Measurements from ENCODE around the gene PCF11.
A peak's percentile ranks its signal among the peaks of the same experiment; 100 is the strongest.

The PCF11 gene

GRCh38 chr11:83120327-83120726 is 36.6 kb upstream of the PCF11 start:
- Histone ChIP-seq H3K4ac (ENCODE audit: low read depth in 1 of 2, low read length in 2 of 2) (no peak overlapping the region), H4K91ac (ENCODE audit: low read length) (no peak overlapping the region), H2BK5ac (ENCODE audit: low read depth, low read length, poor library complexity, severe bottlenecking) (no peak overlapping the region), H3K23ac (ENCODE audit: low read length in 2 of 2) (no peak overlapping the region), H3K18ac (ENCODE audit: low read depth in 1 of 2, low read length in 2 of 2) (no peak overlapping the region), H3K9me3 (ENCODE audit: control insufficient read depth, low read length) (no peaks in the 10 kb centered on the region), H2AFZ (ENCODE audit: low read depth, low read length) (no peak overlapping the region), H3K27ac (ENCODE audit: low read length, poor library complexity, severe bottlenecking) (no peak overlapping the region), H2BK120ac (ENCODE audit: low read depth, low read length) (no peak overlapping the region), H2BK12ac (ENCODE audit: low read length in 2 of 2) (no peak overlapping the region), H3K27me3 (ENCODE audit: control insufficient read depth in 1 of 2, insufficient read depth in 1 of 2, low read length in 2 of 2) (no peaks in the 10 kb centered on the region), H3K4me2 (ENCODE audit: low read length, poor library complexity, severe bottlenecking) (no peak overlapping the region), H3K4me1 (ENCODE audit: control insufficient read depth, insufficient read depth, low read depth, low read length) (no peaks in the 10 kb centered on the region), H4K8ac (ENCODE audit: low read length) (no peak overlapping the region), H3K79me1 (replicated peaks; ENCODE audit: low read length, poor library complexity, severe bottlenecking) (no peaks in the 10 kb centered on the region), H3K14ac (ENCODE audit: low read length in 2 of 2) (no peak overlapping the region), H2BK15ac (ENCODE audit: low read depth, poor library complexity, severe bottlenecking) (no peak overlapping the region), H3K9ac (ENCODE audit: low read length) (no peak overlapping the region), H2AK5ac (ENCODE audit: low read length, severe bottlenecking) (no peak overlapping the region), H3K4me3 (ENCODE audit: insufficient read depth in 1 of 2, low read depth in 1 of 2, low read length in 2 of 2) (no peak overlapping the region), H3K36me3 (ENCODE audit: control insufficient read depth in 1 of 2, insufficient read depth in 2 of 2, low read depth in 1 of 2, low read length in 2 of 2) (no peaks in the 10 kb centered on the region)
- peak; percentile 13 for DNase-seq

- DNase-seq, result no peak
- Histone ChIP-seq H3K23ac (ENCODE audit: low read length in 2 of 2) (no peak overlapping the region), H2BK15ac (ENCODE audit: low read depth, poor library complexity, severe bottlenecking) (no peak overlapping the region), H3K4me1 (ENCODE audit: control insufficient read depth, insufficient read depth, low read depth, low read length) (no peaks in the 10 kb centered on the region), H3K4ac (ENCODE audit: low read depth in 1 of 2, low read length in 2 of 2) (no peak overlapping the region), H2AK5ac (ENCODE audit: low read length, severe bottlenecking) (no peak overlapping the region), H3K18ac (ENCODE audit: low read depth in 1 of 2, low read length in 2 of 2) (no peak overlapping the region), H3K79me1 (replicated peaks; ENCODE audit: low read length, poor library complexity, severe bottlenecking) (no peaks in the 10 kb centered on the region), H3K4me2 (ENCODE audit: low read length, poor library complexity, severe bottlenecking) (no peak overlapping the region), H2AFZ (ENCODE audit: low read depth, low read length) (no peak overlapping the region), H3K9ac (ENCODE audit: low read length) (no peak overlapping the region), H2BK12ac (ENCODE audit: low read length in 2 of 2) (no peak overlapping the region), H3K9me3 (ENCODE audit: control insufficient read depth, low read length) (no peaks in the 10 kb centered on the region), H3K27ac (ENCODE audit: low read length, poor library complexity, severe bottlenecking) (no peak overlapping the region), H3K14ac (ENCODE audit: low read length in 2 of 2) (no peak overlapping the region), H4K8ac (ENCODE audit: low read length) (no peak overlapping the region), H2BK5ac (ENCODE audit: low read depth, low read length, poor library complexity, severe bottlenecking) (no peak overlapping the region), H3K36me3 (ENCODE audit: control insufficient read depth in 1 of 2, insufficient read depth in 2 of 2, low read depth in 1 of 2, low read length in 2 of 2) (no peaks in the 10 kb centered on the region), H4K91ac (ENCODE audit: low read length) (no peak overlapping the region), H3K4me3 (ENCODE audit: insufficient read depth in 1 of 2, low read depth in 1 of 2, low read length in 2 of 2) (no peak overlapping the region), H3K27me3 (ENCODE audit: control insufficient read depth in 1 of 2, insufficient read depth in 1 of 2, low read length in 2 of 2) (no peaks in the 10 kb centered on the region), H2BK120ac (ENCODE audit: low read depth, low read length) (no peak overlapping the region)
These were observed 34.9 kb upstream of the PCF11 start for GRCh38 chr11:83122050-83122449.

GRCh38 chr11:83122766-83123165 is 34.2 kb upstream of the PCF11 start:
- no peak overlapping the region for H2AFZ ChIP-seq (ENCODE audit: low read depth, low read length)
- no peak overlapping the region for H3K9ac ChIP-seq (ENCODE audit: low read length)
- H2BK5ac ChIP-seq (ENCODE audit: low read depth, low read length, poor library complexity, severe bottlenecking), result no peak overlapping the region
- H3K27ac ChIP-seq (ENCODE audit: low read length, poor library complexity, severe bottlenecking), result no peak overlapping the region
- WGBS, result no CpG with 5 or more reads among the region's 2 CpGs
- no peaks in the 10 kb centered on the region for H3K4me1 ChIP-seq (ENCODE audit: control insufficient read depth, insufficient read depth, low read depth, low read length)
- no peak overlapping the region for H2BK120ac ChIP-seq (ENCODE audit: low read depth, low read length)
- H3K4ac ChIP-seq (ENCODE audit: low read depth in 1 of 2, low read length in 2 of 2), result no peak overlapping the region
- no peak overlapping the region for H4K91ac ChIP-seq (ENCODE audit: low read length)
- no peaks in the 10 kb centered on the region for H3K9me3 ChIP-seq (ENCODE audit: control insufficient read depth, low read length)
- no peak overlapping the region for H4K8ac ChIP-seq (ENCODE audit: low read length)
- H2AK5ac ChIP-seq (ENCODE audit: low read length, severe bottlenecking), result no peak overlapping the region
- H3K4me3 ChIP-seq (ENCODE audit: insufficient read depth in 1 of 2, low read depth in 1 of 2, low read length in 2 of 2), result no peak overlapping the region
- no peaks in the 10 kb centered on the region for H3K27me3 ChIP-seq (ENCODE audit: control insufficient read depth in 1 of 2, insufficient read depth in 1 of 2, low read length in 2 of 2)
- no peak for DNase-seq
- no peak overlapping the region for H3K23ac ChIP-seq (ENCODE audit: low read length in 2 of 2)
- H3K36me3 ChIP-seq (ENCODE audit: control insufficient read depth in 1 of 2, insufficient read depth in 2 of 2, low read depth in 1 of 2, low read length in 2 of 2), result no peaks in the 10 kb centered on the region
- H3K4me2 ChIP-seq (ENCODE audit: low read length, poor library complexity, severe bottlenecking), result no peak overlapping the region
- no peak overlapping the region for H3K18ac ChIP-seq (ENCODE audit: low read depth in 1 of 2, low read length in 2 of 2)
- H3K14ac ChIP-seq (ENCODE audit: low read length in 2 of 2), result no peak overlapping the region
- H3K79me1 ChIP-seq (replicated peaks; ENCODE audit: low read length, poor library complexity, severe bottlenecking), result no peaks in the 10 kb centered on the region
- H2BK15ac ChIP-seq (ENCODE audit: low read depth, poor library complexity, severe bottlenecking), result no peak overlapping the region
- no peak overlapping the region for H2BK12ac ChIP-seq (ENCODE audit: low read length in 2 of 2)

- Histone ChIP-seq H3K23ac (ENCODE audit: low read length in 2 of 2) (no peak overlapping the region), H3K4me2 (ENCODE audit: low read length, poor library complexity, severe bottlenecking) (no peak overlapping the region), H2BK5ac (ENCODE audit: low read depth, low read length, poor library complexity, severe bottlenecking) (no peak overlapping the region), H4K91ac (ENCODE audit: low read length) (no peak overlapping the region), H2BK120ac (ENCODE audit: low read depth, low read length) (no peak overlapping the region), H3K27me3 (ENCODE audit: control insufficient read depth in 1 of 2, insufficient read depth in 1 of 2, low read length in 2 of 2) (no peaks in the 10 kb centered on the region), H3K9me3 (ENCODE audit: control insufficient read depth, low read length) (no peaks in the 10 kb centered on the region), H3K27ac (ENCODE audit: low read length, poor library complexity, severe bottlenecking) (no peak overlapping the region), H3K4me3 (ENCODE audit: insufficient read depth in 1 of 2, low read depth in 1 of 2, low read length in 2 of 2) (no peak overlapping the region), H3K36me3 (ENCODE audit: control insufficient read depth in 1 of 2, insufficient read depth in 2 of 2, low read depth in 1 of 2, low read length in 2 of 2) (peaks cover 0 to 3% of the 10 kb centered on the region in 2 experiments), H3K18ac (ENCODE audit: low read depth in 1 of 2, low read length in 2 of 2) (no peak overlapping the region), H3K4me1 (ENCODE audit: control insufficient read depth, insufficient read depth, low read depth, low read length) (no peaks in the 10 kb centered on the region), H4K8ac (ENCODE audit: low read length) (no peak overlapping the region), H2BK12ac (ENCODE audit: low read length in 2 of 2) (no peak overlapping the region), H2AK5ac (ENCODE audit: low read length, severe bottlenecking) (no peak overlapping the region), H2BK15ac (ENCODE audit: low read depth, poor library complexity, severe bottlenecking) (no peak overlapping the region), H2AFZ (ENCODE audit: low read depth, low read length) (no peak overlapping the region), H3K14ac (ENCODE audit: low read length in 2 of 2) (no peak overlapping the region), H3K9ac (ENCODE audit: low read length) (no peak overlapping the region), H3K4ac (ENCODE audit: low read depth in 1 of 2, low read length in 2 of 2) (no peak overlapping the region), H3K79me1 (replicated peaks; ENCODE audit: low read length, poor library complexity, severe bottlenecking) (no peaks in the 10 kb centered on the region)
- no peak for DNase-seq
- WGBS, result 85% methylated on average over 3 of the region's 4 CpGs
These were observed 32.1 kb upstream of the PCF11 start for GRCh38 chr11:83124636-83125424.

All from mesenchymal stem cell (in vitro differentiated cells and primary cell).